Measurements from ENCODE around the gene GLRA3.

The GLRA3 gene

GRCh38 chr4:174853629-174854028 lies 24.6 kb upstream of the GLRA3 start:
- Histone ChIP-seq H3K36me3 (ENCODE audit: insufficient read depth, insufficient read length, low read length) (no peaks in the 10 kb centered on the region), H3K9me3 (ENCODE audit: insufficient read depth, low read length) (no peaks in the 10 kb centered on the region), H3K4me3 (ENCODE audit: insufficient read length, low read depth) (no peak overlapping the region), H3K4me1 (ENCODE audit: insufficient read depth, insufficient read length) (no peaks in the 10 kb centered on the region), H3K9ac (ENCODE audit: insufficient read length, low read depth) (no peak overlapping the region), H3K27me3 (ENCODE audit: insufficient read depth, insufficient read length) (no peaks in the 10 kb centered on the region)
- TF ChIP-seq SUZ12 (IDR thresholded peaks at IDR 0.05; ENCODE audit: extremely low read depth, insufficient read depth, insufficient read length) (no peak), YY1 (IDR thresholded peaks at IDR 0.05; ENCODE audit: insufficient read depth, insufficient read length) (no peak), ZNF274 (IDR thresholded peaks at IDR 0.05; ENCODE audit: low read depth, low read length) (no peak)
- no peak for DNase-seq (ENCODE audit: low read depth, low spot score)

DNA sequence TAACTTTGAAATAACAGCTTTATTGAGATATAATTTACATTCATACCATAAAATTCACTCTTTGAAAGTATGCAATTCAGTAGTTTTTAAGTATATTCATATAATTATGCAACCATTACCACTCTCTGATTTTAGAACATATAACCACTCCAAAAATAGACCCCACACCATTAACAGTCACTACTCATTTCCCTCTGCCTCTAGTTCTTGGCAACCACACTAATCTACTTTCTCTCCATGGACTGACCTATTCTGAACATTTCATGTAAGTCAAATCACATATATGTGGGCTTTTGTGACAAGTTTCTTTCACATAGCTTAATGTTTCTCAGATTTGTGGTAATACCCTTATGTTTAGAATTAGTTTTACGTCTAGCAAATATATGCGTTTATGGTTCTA lies 19.5 kb upstream of the GLRA3 start:
- no peak for TF ChIP-seq ZNF274 (IDR thresholded peaks at IDR 0.05; ENCODE audit: low read depth, low read length)
- Histone ChIP-seq H3K27me3 (ENCODE audit: insufficient read depth, insufficient read length) (no peaks in the 10 kb centered on the region), H3K9ac (ENCODE audit: insufficient read length, low read depth) (no peak overlapping the region), H3K36me3 (ENCODE audit: insufficient read depth, insufficient read length, low read length) (no peaks in the 10 kb centered on the region), H3K4me1 (ENCODE audit: insufficient read depth, insufficient read length) (no peaks in the 10 kb centered on the region), H3K4me3 (ENCODE audit: insufficient read length, low read depth) (no peak overlapping the region), H3K9me3 (ENCODE audit: insufficient read depth, low read length) (no peaks in the 10 kb centered on the region)
- DNase-seq (ENCODE audit: low read depth, low spot score), result no peak

DNA sequence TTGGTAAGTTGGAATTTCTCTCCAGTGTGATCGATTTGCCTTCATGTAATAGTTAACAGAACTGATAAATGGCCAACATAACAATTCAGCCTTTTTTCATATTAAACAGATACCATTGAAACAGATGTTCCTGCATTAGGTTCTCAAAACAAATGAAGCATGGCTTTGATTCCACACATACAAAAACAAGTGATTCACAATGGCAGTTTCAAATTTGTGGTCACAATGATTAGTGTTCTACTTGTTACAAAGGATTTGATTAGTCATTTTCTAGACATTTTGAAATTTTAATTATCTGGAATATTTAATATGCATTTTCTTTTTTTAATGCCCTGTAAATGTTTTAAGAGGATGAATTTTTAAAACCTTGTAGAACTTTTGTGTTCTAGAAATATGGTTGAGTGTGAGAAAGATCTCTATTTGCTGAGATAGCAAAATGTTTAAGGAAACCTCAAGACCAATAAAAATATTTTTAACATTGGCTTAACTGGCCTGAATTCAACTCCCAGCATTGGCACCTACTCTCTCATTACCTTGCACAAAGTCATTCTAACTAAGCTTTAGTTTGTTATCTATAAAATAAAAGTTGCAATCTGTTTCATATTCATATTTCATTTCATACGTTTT lies 18.9 kb upstream of the GLRA3 start:
- Histone ChIP-seq H3K9me3 (ENCODE audit: insufficient read depth, low read length) (no peaks in the 10 kb centered on the region), H3K4me3 (ENCODE audit: insufficient read length, low read depth) (no peak overlapping the region), H3K27me3 (ENCODE audit: insufficient read depth, insufficient read length) (no peaks in the 10 kb centered on the region), H3K4me1 (ENCODE audit: insufficient read depth, insufficient read length) (no peaks in the 10 kb centered on the region), H3K9ac (ENCODE audit: insufficient read length, low read depth) (no peak overlapping the region), H3K36me3 (ENCODE audit: insufficient read depth, insufficient read length, low read length) (no peaks in the 10 kb centered on the region)
- TF ChIP-seq ZNF274 (IDR thresholded peaks at IDR 0.05; ENCODE audit: low read depth, low read length) (no peak), SUZ12 (IDR thresholded peaks at IDR 0.05; ENCODE audit: extremely low read depth, insufficient read depth, insufficient read length) (no peak)
- no peak for DNase-seq (ENCODE audit: low read depth, low spot score)

DNA sequence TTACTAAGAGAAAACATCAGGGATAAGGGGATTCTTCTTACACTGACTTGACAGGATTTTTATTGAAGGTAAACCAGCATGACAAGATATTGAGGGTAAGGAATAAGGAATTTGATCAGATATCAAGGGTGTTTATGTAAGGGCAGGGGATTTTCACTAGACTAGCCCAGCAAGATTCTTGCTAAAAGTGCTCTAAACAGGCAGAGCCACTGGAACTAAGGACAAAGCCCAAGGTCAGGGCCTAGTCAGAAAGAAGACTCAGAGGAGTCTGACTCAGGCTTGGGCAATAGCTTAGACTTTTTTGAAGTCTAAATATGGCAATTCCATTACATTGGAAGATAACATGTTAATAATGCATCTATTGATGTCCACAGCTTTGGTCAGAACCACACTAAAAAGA lies 6.5 kb upstream of the GLRA3 start:
- DNase-seq (ENCODE audit: low read depth, low spot score), result no peak
- no peak for TF ChIP-seq ZNF274 (IDR thresholded peaks at IDR 0.05; ENCODE audit: low read depth, low read length)
- no peak for TF ChIP-seq SUZ12 (IDR thresholded peaks at IDR 0.05; ENCODE audit: extremely low read depth, insufficient read depth, insufficient read length)
- TF ChIP-seq YY1 (IDR thresholded peaks at IDR 0.05; ENCODE audit: insufficient read depth, insufficient read length), result no peak
- Histone ChIP-seq H3K4me3 (ENCODE audit: insufficient read length, low read depth) (no peak overlapping the region), H3K4me1 (ENCODE audit: insufficient read depth, insufficient read length) (no peaks in the 10 kb centered on the region), H3K9ac (ENCODE audit: insufficient read length, low read depth) (no peak overlapping the region), H3K9me3 (ENCODE audit: insufficient read depth, low read length) (no peaks in the 10 kb centered on the region), H3K27me3 (ENCODE audit: insufficient read depth, insufficient read length) (no peaks in the 10 kb centered on the region), H3K36me3 (ENCODE audit: insufficient read depth, insufficient read length, low read length) (no peaks in the 10 kb centered on the region)

DNA sequence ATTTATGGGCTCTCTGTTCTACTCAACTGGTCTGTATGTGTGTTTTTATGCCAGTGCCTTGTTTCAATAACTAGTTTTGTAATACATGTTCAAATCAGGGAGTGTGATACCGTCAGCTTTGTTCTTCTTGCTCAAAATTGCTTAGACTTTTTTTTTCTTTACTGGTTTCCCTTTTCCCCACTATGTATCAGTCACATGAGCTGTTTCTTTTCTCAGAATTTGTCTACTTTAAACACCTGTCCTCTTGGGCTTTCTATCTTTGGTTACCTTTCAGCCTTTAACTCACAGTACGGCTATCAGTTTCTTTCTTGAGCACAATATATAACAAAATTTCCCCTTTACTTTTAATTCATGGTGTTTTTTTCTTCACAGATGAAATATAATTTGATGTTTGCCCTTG lies 5.4 kb upstream of the GLRA3 start:
- DNase-seq (ENCODE audit: low read depth, low spot score), result no peak
- no peak overlapping the region for H3K4me3 ChIP-seq (ENCODE audit: insufficient read length, low read depth)
- no peaks in the 10 kb centered on the region for H3K4me1 ChIP-seq (ENCODE audit: insufficient read depth, insufficient read length)
- no peak overlapping the region for H3K9ac ChIP-seq (ENCODE audit: insufficient read length, low read depth)
- H3K27me3 ChIP-seq (ENCODE audit: insufficient read depth, insufficient read length), result no peaks in the 10 kb centered on the region
- H3K36me3 ChIP-seq (ENCODE audit: insufficient read depth, insufficient read length, low read length), result no peaks in the 10 kb centered on the region
- no peaks in the 10 kb centered on the region for H3K9me3 ChIP-seq (ENCODE audit: insufficient read depth, low read length)
- TF ChIP-seq SUZ12 (IDR thresholded peaks at IDR 0.05; ENCODE audit: extremely low read depth, insufficient read depth, insufficient read length) (no peak), ZNF274 (IDR thresholded peaks at IDR 0.05; ENCODE audit: low read depth, low read length) (no peak), YY1 (IDR thresholded peaks at IDR 0.05; ENCODE audit: insufficient read depth, insufficient read length) (no peak)

- TF ChIP-seq SUZ12 (IDR thresholded peaks at IDR 0.05; ENCODE audit: extremely low read depth, insufficient read depth, insufficient read length) (no peak), YY1 (IDR thresholded peaks at IDR 0.05; ENCODE audit: insufficient read depth, insufficient read length) (no peak), ZNF274 (IDR thresholded peaks at IDR 0.05; ENCODE audit: low read depth, low read length) (no peak)
- Histone ChIP-seq H3K4me3 (ENCODE audit: insufficient read length, low read depth) (no peak overlapping the region), H3K9ac (ENCODE audit: insufficient read length, low read depth) (no peak overlapping the region), H3K36me3 (ENCODE audit: insufficient read depth, insufficient read length, low read length) (no peaks in the 10 kb centered on the region), H3K4me1 (ENCODE audit: insufficient read depth, insufficient read length) (no peaks in the 10 kb centered on the region), H3K27me3 (ENCODE audit: insufficient read depth, insufficient read length) (no peaks in the 10 kb centered on the region), H3K9me3 (ENCODE audit: insufficient read depth, low read length) (no peaks in the 10 kb centered on the region)
- DNase-seq (ENCODE audit: low read depth, low spot score), result no peak
Observed at GRCh38 chr4:174826660-174827059, 2.4 kb downstream of the GLRA3 start.

DNA sequence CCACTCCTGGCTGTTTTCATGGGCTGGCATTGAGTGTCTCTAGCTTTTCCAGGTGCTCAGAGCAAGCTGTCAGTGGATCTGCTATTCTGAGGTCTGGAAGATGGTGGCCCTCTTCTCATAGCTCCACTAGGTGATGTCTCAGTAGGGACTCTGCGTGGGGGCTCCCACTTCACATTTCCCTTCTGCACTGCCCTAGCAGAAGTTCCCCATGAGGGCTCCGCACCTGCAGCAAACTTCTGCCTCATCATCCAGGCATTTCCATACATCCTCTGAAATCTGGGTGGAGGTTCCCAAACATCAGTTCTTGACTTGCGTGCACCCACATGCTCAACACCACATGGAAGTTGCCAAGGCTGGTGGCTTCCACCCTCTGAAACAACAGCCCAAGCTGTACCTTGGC lies 13.8 kb downstream of the GLRA3 start:
- Histone ChIP-seq H3K4me1 (ENCODE audit: insufficient read depth, insufficient read length) (no peaks in the 10 kb centered on the region), H3K9ac (ENCODE audit: insufficient read length, low read depth) (no peak overlapping the region), H3K27me3 (ENCODE audit: insufficient read depth, insufficient read length) (no peaks in the 10 kb centered on the region), H3K4me3 (ENCODE audit: insufficient read length, low read depth) (no peak overlapping the region), H3K9me3 (ENCODE audit: insufficient read depth, low read length) (peaks cover 18% of the 10 kb centered on the region; the same call in 1 of the 2 replicates), H3K36me3 (ENCODE audit: insufficient read depth, insufficient read length, low read length) (no peaks in the 10 kb centered on the region)
- no peak for TF ChIP-seq SUZ12 (IDR thresholded peaks at IDR 0.05; ENCODE audit: extremely low read depth, insufficient read depth, insufficient read length)
- DNase-seq (ENCODE audit: low read depth, low spot score), result no peak

DNA sequence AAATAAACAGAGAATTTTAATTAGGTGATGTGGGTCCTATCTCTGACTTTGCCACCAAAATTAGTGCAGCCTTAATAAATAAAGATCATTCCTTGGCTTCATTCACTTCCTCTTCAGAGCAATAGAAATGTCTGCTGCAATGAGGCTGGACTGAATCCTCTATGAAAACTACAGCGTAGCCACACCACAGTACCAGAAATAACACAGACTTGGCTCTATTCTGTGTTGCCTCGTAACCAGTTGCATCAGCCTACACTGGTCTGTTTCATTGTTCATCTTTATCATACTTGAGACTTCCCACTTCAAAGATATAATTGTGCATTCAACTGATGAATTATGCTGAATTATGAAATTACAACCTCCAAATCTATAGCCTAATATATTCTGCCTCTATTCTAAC lies 15.8 kb downstream of the GLRA3 start:
- H3K4me3 ChIP-seq (ENCODE audit: insufficient read length, low read depth), result no peak overlapping the region
- no peaks in the 10 kb centered on the region for H3K4me1 ChIP-seq (ENCODE audit: insufficient read depth, insufficient read length)
- H3K9me3 ChIP-seq (ENCODE audit: insufficient read depth, low read length), result peaks cover 18% of the 10 kb centered on the region; the same call in 1 of the 2 replicates
- no peak for DNase-seq (ENCODE audit: low read depth, low spot score)
- H3K27me3 ChIP-seq (ENCODE audit: insufficient read depth, insufficient read length), result no peaks in the 10 kb centered on the region
- no peak overlapping the region for H3K9ac ChIP-seq (ENCODE audit: insufficient read length, low read depth)
- TF ChIP-seq YY1 (IDR thresholded peaks at IDR 0.05; ENCODE audit: insufficient read depth, insufficient read length) (no peak), ZNF274 (IDR thresholded peaks at IDR 0.05; ENCODE audit: low read depth, low read length) (no peak), SUZ12 (IDR thresholded peaks at IDR 0.05; ENCODE audit: extremely low read depth, insufficient read depth, insufficient read length) (no peak)
- no peaks in the 10 kb centered on the region for H3K36me3 ChIP-seq (ENCODE audit: insufficient read depth, insufficient read length, low read length)

All from NT2/D1 (cell line).